GM21529 (cell line): Measurements from ENCODE around the gene NRN1L.

Experiments used
- ATAC-seq: cut with Tn5 transposase; IDR thresholded peaks from one replicate; pipeline ENCODE4 v1.9.1; 2021; ENCODE audit not compliant: unreplicated experiment

Gene NRN1L

DNA sequence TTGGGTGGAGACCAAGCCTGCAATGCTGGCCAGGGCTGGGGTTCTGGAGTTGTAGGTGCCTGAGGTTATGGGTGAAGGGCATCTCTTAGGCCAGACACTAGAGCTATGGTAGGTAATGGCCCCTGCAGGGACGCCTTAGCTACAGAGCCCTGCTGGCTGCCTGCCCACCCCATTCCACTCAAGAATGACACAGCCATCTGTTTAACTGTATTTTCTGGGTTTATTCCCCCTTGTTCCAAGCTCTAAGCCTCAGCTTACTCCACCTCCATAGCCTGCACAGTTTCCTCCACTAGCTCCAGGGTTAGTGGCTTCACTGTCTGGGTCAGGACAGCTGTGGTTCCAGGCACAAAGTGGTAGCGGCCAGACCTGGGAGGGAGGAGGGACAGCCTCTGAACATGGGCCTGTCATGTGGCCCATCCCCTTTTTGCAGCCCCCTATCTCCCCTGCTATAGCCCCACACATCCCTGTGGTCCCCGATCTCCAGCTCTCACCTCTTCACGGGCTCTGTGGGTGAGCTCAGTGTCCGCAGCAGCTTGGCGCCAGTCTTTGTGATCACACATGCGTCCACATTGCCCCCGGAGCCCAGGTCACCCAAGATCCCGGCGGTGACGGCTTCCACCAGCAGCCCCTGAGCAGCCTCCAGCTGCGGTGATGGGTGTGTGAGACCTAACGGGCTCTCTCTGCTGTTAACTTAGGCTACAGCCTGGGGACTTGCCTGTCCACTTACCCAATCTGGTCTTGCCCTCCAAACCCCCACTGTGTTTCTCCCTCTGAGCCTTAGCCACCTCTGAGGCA, 49.8 kb downstream of the NRN1L start:
- no peak for ATAC-seq

DNA sequence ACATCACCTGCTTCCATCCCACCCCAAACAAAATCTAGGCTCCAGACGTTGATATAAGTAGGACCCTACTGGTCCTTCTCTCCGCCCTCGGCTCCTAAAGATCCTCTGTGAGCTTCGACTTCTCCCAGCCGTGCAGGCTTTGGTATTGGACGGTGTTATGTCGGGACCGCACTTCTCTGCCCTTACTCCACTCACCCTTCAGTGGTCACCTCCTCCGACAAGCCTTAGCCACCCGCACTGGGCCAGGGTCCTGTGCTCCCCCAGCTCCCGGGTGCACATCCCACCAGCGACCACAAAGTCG, 50.4 kb downstream of the NRN1L start:
- ATAC-seq = no peak

DNA sequence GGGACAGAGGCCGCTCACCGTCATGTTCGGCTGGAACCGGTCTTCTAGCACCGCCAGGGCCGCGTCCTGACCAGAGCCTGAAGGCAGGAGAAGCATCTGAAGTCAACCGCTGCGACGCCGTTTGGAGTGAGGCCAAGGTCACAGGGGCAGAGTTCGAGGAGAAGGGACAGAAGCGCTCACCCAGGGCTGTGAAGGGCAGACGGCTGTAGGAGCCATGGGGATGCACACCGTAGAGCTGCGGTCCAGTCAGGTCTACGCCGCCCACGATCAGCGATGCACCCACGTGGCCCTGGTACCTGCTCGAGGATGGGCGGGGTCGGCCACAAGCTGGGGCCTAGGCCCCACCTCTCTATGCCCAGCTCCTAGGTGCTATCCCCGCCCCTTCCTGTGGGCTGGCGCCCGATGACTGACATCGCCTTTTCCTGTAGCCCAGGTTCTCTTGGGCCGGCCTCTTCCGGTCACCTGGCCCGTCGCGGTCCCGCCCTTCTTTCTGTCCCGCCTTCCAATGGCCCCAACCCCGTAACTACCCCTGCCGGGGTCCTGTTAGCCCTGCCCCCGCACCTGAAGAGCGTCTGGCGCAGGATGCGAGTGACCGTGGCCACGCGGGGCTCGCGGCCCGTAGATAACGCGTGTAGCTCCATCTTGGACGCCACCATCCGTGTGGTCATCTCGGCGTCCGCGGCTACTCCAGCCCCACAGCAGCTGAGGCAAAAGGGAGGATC, 50.9 kb downstream of the NRN1L start:
- peak; percentile 91 for ATAC-seq
